HepG2 (cell line): ENCODE data around the gene C1QTNF1. TPM values are rescaled to one million over a fixed set of nuclear protein-coding genes. Genes with fewer than 3 reads are reported as not detected.

Experiments
- AHR ChIP-seq: IDR thresholded peaks from 2 replicates; pipeline ENCODE4 v1.6.1; 2018; ENCODE audit warnings: missing genetic modification reagents, missing compliant biosample characterization
- ETV5 ChIP-seq: IDR thresholded peaks from 2 replicates; pipeline ENCODE4 v1.6.1; 2018; ENCODE audit warnings: missing biosample characterization, missing genetic modification reagents, inconsistent platforms, borderline replicate concordance
- HDAC6 ChIP-seq: fragments of 200-600 bp; sonication (generic); IDR thresholded peaks from 2 replicates; pipeline ENCODE4 v1.7.0; 2017; ENCODE audit warnings: mild to moderate bottlenecking, antibody characterized with exemption, low read length, low read depth
- HMG20B ChIP-seq: conservative IDR thresholded peaks from 2 replicates; pipeline ENCODE4 v1.6.1; 2016; ENCODE audit warnings: missing genetic modification reagents, missing compliant biosample characterization
- KLF11 ChIP-seq: IDR thresholded peaks from 2 replicates; pipeline ENCODE4 v1.6.1; 2016; ENCODE audit warnings: missing compliant biosample characterization
- KMT2A ChIP-seq: sonication (generic); formaldehyde crosslinking; IDR thresholded peaks from 2 replicates; pipeline ENCODE4 v1.4.0; 2020; ENCODE audit warnings: missing genetic modification reagents
- MIER2 ChIP-seq: IDR thresholded peaks from 2 replicates; pipeline ENCODE4 v1.6.1; 2016; ENCODE audit warnings: missing biosample characterization, missing genetic modification reagents
- MXD4 ChIP-seq: IDR thresholded peaks from 2 replicates; pipeline ENCODE4 v1.6.1; 2016; ENCODE audit warnings: mild to moderate bottlenecking, missing biosample characterization, missing genetic modification reagents
- MYNN ChIP-seq: sonication (generic); formaldehyde crosslinking; IDR thresholded peaks from 2 replicates; pipeline ENCODE4 v1.4.0; 2020; ENCODE audit warnings: mild to moderate bottlenecking, low read depth, missing genetic modification reagents
- ONECUT2 ChIP-seq: sonication (generic); formaldehyde crosslinking; IDR thresholded peaks from 2 replicates; pipeline ENCODE4 v1.4.0; 2020; ENCODE audit warnings: missing genetic modification reagents
- PCBP1 ChIP-seq: fragments of 200-400 bp; formaldehyde crosslinking; IDR thresholded peaks from 2 replicates; pipeline ENCODE4 v1.6.1; 2017; ENCODE audit warnings: mild to moderate bottlenecking, low read depth, low read length, borderline replicate concordance
- POLR2G ChIP-seq: fragments of 200-400 bp; formaldehyde crosslinking; IDR thresholded peaks from 2 replicates; pipeline ENCODE4 v1.6.1; 2018; ENCODE audit warnings: mild to moderate bottlenecking, low read depth, low read length, moderate library complexity
- SETDB1 ChIP-seq: sonication (generic); formaldehyde crosslinking; IDR thresholded peaks from 2 replicates; pipeline ENCODE4 v1.5.1; 2020; ENCODE audit warnings: missing genetic modification reagents, mild to moderate bottlenecking, borderline replicate concordance
- TARDBP ChIP-seq: sonication (generic); formaldehyde crosslinking; IDR thresholded peaks from 2 replicates; pipeline ENCODE4 v1.8.0; 2022; ENCODE audit warnings: mild to moderate bottlenecking, missing genetic modification reagents
- ZIK1 ChIP-seq: sonication (generic); formaldehyde crosslinking; IDR thresholded peaks from 2 replicates; pipeline ENCODE4 v1.5.0; 2020; ENCODE audit warnings: mild to moderate bottlenecking, low read depth, missing genetic modification reagents, borderline replicate concordance
- ZNF367 ChIP-seq: sonication (generic); formaldehyde crosslinking; IDR thresholded peaks from 2 replicates; pipeline ENCODE4 v1.4.0; 2020; ENCODE audit warnings: missing genetic modification reagents, borderline replicate concordance
- ZNF614 ChIP-seq: IDR thresholded peaks from 2 replicates; pipeline ENCODE4 v1.6.1; 2018; ENCODE audit warnings: missing biosample characterization, missing genetic modification reagents, inconsistent platforms, borderline replicate concordance
- ZNF674 ChIP-seq: sonication (generic); formaldehyde crosslinking; IDR thresholded peaks from 2 replicates; pipeline ENCODE4 v1.5.0; 2020; ENCODE audit warnings: low read depth, mild to moderate bottlenecking, missing genetic modification reagents
- polyA plus RNA-seq, 8 experiments: library from polyadenylated mRNA; depleted of rRNA in 3 of 8; stranded (reverse) in 7 of 8; unstranded in 1 of 8; fragments of >200 nt; fragmentation: Illumina TruSeq in 4 of 8; extraction: Trizol in 4 of 8; gene quantifications; 2 replicates each; pipeline versions ENCODE4 v1.2.1 to v1.2.3, GENCODE V29; 2011 to 2016; ENCODE audit warnings: low read depth in 4 of 8, missing spikeins in 1 of 8, mixed read lengths in 1 of 8; ENCODE audit not compliant: insufficient read depth in 1 of 8
- total RNA-seq, 5 experiments: library from RNA; depleted of rRNA; stranded (reverse); fragments of >200 nt; fragmentation: Illumina TruSeq; extraction: Trizol; gene quantifications; 2 replicates each; pipeline ENCODE4 v1.2.3, GENCODE V29; 2016; ENCODE audit warnings: low read depth in 1 of 5
- TF ChIP-seq, protein P1 (sequence below): sonication (generic); formaldehyde crosslinking; IDR thresholded peaks from 2 replicates; pipeline ENCODE4 v1.4.0; 2020; ENCODE audit warnings: mild to moderate bottlenecking, missing genetic modification reagents
- TF ChIP-seq, protein P2 (sequence below): sonication (generic); formaldehyde crosslinking; IDR thresholded peaks from 2 replicates; pipeline ENCODE4 v1.5.1; 2020; ENCODE audit warnings: missing genetic modification reagents, mild to moderate bottlenecking, borderline replicate concordance
- TF ChIP-seq, protein P3 (sequence below): sonication (generic); formaldehyde crosslinking; IDR thresholded peaks from 2 replicates; pipeline ENCODE4 v1.8.1; 2023; ENCODE audit warnings: mild to moderate bottlenecking, missing genetic modification reagents
- TF ChIP-seq, protein P4 (sequence below): sonication (generic); formaldehyde crosslinking; IDR thresholded peaks from 2 replicates; pipeline ENCODE4 v1.4.0; 2020; ENCODE audit warnings: missing genetic modification reagents, borderline replicate concordance

Gene C1QTNF1
- total and polyA plus RNA-seq, 2 of the 13 experiments (the other 11 are each of a cell fraction or from before 2014, with no cell fraction given): 0.18 to 0.86 TPM

DNA sequence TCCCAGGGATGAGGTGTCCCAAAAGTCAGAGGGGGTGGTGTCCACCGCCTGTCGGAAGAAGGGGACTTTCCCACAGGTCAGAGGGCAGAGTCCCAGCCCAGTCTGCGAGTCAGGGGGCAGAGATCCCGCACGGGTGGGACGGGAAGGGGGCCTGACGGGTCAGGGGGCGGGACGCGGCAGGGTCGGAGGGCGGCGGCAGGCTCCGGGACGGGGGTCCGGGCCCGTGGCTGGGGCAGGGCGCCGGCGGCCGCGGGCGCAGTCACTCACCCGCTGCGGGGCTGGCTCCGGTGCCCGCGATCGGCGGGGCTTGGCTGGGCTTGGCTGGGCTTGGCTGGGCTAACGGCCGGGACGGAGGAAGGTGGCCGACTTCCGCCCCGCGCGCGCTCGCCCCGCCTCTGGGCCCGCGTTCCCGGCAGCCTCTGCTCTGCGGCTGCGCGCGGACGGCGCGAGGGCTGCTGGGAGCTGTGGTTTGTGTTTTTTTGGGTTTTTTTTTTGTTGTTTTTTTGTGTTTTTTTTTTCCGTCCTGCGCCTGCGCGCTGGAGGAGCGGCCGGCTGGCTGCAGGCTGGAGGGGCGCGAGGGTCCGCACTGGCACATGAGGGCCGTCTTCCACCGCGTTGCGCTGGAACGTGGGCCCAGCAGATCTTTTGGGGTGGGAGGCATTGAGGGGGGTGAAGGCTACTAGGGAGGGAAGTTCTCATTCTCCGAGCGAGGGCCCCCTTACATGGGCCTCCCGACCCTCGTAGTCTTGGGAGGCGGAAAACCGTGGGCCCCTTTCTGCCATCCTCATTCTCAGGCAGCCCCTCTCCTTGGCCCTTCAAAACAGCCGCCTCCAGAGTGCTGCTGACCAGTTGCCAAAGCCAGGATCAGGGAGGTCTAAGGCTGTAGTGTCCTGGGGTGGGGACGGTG is 14.3 kb upstream of the C1QTNF1 start, which contains the start of gene CANT1 (continued):
- TF ChIP-seq ZNF367 (CRISPR knock-in tag) (no peak), HMG20B (CRISPR knock-in tag) (no peak), HDAC6 (no peak), MIER2 (CRISPR knock-in tag) (0 out of 2 replicates have a peak, but pooled peaks have one; percentile 51), MXD4 (peak; percentile 70; the same call in 1 of the 2 replicates), ONECUT2 (no peak), KLF11 (0 out of 2 replicates have a peak, but pooled peaks have one; percentile 35), PCBP1 (peak; percentile 71; the same call in 1 of the 2 replicates), ZNF674 (CRISPR knock-in tag) (peak; percentile 14; the same call in 1 of the 2 replicates), ZNF614 (CRISPR knock-in tag) (peak; percentile 70), TARDBP (peak; percentile 56; the same call in 1 of the 2 replicates), KMT2A (CRISPR knock-in tag) (peak; percentile 41; the same call in 1 of the 2 replicates), POLR2G (peak; percentile 89), AHR (CRISPR knock-in tag) (peak; percentile 33; the same call in 1 of the 2 replicates), ZIK1 (CRISPR knock-in tag) (peak; percentile 71), MYNN (no peak), ETV5 (peak; percentile 66; the same call in 1 of the 2 replicates), SETDB1 (no peak)
- TF ChIP-seq, protein P1, sequence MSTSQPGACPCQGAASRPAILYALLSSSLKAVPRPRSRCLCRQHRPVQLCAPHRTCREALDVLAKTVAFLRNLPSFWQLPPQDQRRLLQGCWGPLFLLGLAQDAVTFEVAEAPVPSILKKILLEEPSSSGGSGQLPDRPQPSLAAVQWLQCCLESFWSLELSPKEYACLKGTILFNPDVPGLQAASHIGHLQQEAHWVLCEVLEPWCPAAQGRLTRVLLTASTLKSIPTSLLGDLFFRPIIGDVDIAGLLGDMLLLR: 0 out of 2 replicates have a peak, but pooled peaks have one; percentile 46
- TF ChIP-seq, protein P2, sequence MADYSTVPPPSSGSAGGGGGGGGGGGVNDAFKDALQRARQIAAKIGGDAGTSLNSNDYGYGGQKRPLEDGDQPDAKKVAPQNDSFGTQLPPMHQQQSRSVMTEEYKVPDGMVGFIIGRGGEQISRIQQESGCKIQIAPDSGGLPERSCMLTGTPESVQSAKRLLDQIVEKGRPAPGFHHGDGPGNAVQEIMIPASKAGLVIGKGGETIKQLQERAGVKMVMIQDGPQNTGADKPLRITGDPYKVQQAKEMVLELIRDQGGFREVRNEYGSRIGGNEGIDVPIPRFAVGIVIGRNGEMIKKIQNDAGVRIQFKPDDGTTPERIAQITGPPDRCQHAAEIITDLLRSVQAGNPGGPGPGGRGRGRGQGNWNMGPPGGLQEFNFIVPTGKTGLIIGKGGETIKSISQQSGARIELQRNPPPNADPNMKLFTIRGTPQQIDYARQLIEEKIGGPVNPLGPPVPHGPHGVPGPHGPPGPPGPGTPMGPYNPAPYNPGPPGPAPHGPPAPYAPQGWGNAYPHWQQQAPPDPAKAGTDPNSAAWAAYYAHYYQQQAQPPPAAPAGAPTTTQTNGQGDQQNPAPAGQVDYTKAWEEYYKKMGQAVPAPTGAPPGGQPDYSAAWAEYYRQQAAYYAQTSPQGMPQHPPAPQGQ (CRISPR knock-in tag): no peak
- TF ChIP-seq, protein P3, sequence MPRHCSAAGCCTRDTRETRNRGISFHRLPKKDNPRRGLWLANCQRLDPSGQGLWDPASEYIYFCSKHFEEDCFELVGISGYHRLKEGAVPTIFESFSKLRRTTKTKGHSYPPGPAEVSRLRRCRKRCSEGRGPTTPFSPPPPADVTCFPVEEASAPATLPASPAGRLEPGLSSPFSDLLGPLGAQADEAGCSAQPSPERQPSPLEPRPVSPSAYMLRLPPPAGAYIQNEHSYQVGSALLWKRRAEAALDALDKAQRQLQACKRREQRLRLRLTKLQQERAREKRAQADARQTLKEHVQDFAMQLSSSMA: peak; percentile 65; the same call in 1 of the 2 replicates
- TF ChIP-seq, protein P4, sequence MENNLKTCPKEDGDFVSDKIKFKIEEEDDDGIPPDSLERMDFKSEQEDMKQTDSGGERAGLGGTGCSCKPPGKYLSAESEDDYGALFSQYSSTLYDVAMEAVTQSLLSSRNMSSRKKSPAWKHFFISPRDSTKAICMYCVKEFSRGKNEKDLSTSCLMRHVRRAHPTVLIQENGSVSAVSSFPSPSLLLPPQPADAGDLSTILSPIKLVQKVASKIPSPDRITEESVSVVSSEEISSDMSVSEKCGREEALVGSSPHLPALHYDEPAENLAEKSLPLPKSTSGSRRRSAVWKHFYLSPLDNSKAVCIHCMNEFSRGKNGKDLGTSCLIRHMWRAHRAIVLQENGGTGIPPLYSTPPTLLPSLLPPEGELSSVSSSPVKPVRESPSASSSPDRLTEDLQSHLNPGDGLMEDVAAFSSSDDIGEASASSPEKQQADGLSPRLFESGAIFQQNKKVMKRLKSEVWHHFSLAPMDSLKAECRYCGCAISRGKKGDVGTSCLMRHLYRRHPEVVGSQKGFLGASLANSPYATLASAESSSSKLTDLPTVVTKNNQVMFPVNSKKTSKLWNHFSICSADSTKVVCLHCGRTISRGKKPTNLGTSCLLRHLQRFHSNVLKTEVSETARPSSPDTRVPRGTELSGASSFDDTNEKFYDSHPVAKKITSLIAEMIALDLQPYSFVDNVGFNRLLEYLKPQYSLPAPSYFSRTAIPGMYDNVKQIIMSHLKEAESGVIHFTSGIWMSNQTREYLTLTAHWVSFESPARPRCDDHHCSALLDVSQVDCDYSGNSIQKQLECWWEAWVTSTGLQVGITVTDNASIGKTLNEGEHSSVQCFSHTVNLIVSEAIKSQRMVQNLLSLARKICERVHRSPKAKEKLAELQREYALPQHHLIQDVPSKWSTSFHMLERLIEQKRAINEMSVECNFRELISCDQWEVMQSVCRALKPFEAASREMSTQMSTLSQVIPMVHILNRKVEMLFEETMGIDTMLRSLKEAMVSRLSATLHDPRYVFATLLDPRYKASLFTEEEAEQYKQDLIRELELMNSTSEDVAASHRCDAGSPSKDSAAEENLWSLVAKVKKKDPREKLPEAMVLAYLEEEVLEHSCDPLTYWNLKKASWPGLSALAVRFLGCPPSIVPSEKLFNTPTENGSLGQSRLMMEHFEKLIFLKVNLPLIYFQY: peak; percentile 86; the same call in 1 of the 2 replicates
